DOHH2 (cell line): ENCODE data around the gene PPFIBP1.

Source experiments
- EZH2phosphoT487 ChIP-seq: fragments of 200-600 bp; sonication (generic); IDR thresholded peaks from 2 replicates; pipeline ENCODE4 v1.6.1; 2017; ENCODE audit warnings: borderline replicate concordance, mild to moderate bottlenecking, antibody characterized with exemption, low read length, moderate library complexity, mixed read lengths
- TF ChIP-seq, protein P1 (sequence below): fragments of 200-600 bp; sonication (generic); IDR thresholded peaks from one replicate; pipeline ENCODE4 v1.5.1; 2014; ENCODE audit warnings: antibody characterized with exemption, mild to moderate bottlenecking, low read depth, low read length; ENCODE audit not compliant: poor library complexity, severe bottlenecking

DNA sequence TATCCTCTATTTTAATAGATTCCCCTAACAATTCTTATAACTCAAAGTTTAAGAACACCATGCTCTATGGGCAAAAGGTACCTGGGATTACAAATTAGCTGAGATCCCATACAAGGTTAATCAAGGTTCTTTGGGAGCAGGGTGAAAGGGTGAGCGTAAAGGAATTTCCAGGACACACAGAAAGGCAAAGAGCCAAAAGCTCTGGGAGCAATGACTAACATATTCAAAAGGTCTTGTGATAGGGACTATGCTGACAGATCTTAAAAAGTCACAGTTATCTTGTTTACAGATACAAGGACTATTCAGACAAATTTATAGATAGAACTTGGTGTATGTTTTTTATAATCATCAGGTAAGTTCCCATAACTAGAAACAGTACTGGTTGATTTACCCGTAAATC lies 19.5 kb upstream of the PPFIBP1 start:
- TF ChIP-seq, protein P1, sequence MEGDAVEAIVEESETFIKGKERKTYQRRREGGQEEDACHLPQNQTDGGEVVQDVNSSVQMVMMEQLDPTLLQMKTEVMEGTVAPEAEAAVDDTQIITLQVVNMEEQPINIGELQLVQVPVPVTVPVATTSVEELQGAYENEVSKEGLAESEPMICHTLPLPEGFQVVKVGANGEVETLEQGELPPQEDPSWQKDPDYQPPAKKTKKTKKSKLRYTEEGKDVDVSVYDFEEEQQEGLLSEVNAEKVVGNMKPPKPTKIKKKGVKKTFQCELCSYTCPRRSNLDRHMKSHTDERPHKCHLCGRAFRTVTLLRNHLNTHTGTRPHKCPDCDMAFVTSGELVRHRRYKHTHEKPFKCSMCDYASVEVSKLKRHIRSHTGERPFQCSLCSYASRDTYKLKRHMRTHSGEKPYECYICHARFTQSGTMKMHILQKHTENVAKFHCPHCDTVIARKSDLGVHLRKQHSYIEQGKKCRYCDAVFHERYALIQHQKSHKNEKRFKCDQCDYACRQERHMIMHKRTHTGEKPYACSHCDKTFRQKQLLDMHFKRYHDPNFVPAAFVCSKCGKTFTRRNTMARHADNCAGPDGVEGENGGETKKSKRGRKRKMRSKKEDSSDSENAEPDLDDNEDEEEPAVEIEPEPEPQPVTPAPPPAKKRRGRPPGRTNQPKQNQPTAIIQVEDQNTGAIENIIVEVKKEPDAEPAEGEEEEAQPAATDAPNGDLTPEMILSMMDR: no peak
- no peak for TF ChIP-seq EZH2phosphoT487
